Measurements from ENCODE around the gene FZD8.

FZD8 gene

GRCh38 chr10:35650894-35651293 lies 8.8 kb upstream of the FZD8 start:
- no peak for ATAC-seq
- H3K4me3 Mint-ChIP-seq = no peak overlapping the region
- no peak overlapping the region for H3K27ac Mint-ChIP-seq
- no peaks in the 10 kb centered on the region for H3K4me1 Mint-ChIP-seq
- H3K9me3 Mint-ChIP-seq = peaks cover 3% of the 10 kb centered on the region
- no peaks in the 10 kb centered on the region for H3K36me3 Mint-ChIP-seq
- peaks cover 1% of the 10 kb centered on the region for H3K27me3 Mint-ChIP-seq

- Mint-ChIP-seq H3K4me3 (peak overlapping the region; percentile 93), H3K36me3 (no peaks in the 10 kb centered on the region), H3K27me3 (peaks cover 25% of the 10 kb centered on the region), H3K9me3 (no peaks in the 10 kb centered on the region), H3K27ac (peak overlapping the region; percentile 40), H3K4me1 (peaks cover 30% of the 10 kb centered on the region)
- no peak for ATAC-seq
Observed at GRCh38 chr10:35644050-35644950, 2.2 kb upstream of the FZD8 start.

GRCh38 chr10:35643151-35644049 lies 1.3 kb upstream of the FZD8 start:
- H3K36me3 Mint-ChIP-seq = no peaks in the 10 kb centered on the region
- H3K4me1 Mint-ChIP-seq = peaks cover 30% of the 10 kb centered on the region
- peaks cover 25% of the 10 kb centered on the region for H3K27me3 Mint-ChIP-seq
- H3K4me3 Mint-ChIP-seq = peak overlapping the region; percentile 93
- ATAC-seq = no peak
- no peaks in the 10 kb centered on the region for H3K9me3 Mint-ChIP-seq
- peak overlapping the region; percentile 40 for H3K27ac Mint-ChIP-seq

- H3K27me3 Mint-ChIP-seq = peaks cover 25% of the 10 kb centered on the region
- no peak overlapping the region for H3K27ac Mint-ChIP-seq
- ATAC-seq = no peak
- no peaks in the 10 kb centered on the region for H3K9me3 Mint-ChIP-seq
- no peaks in the 10 kb centered on the region for H3K36me3 Mint-ChIP-seq
- H3K4me1 Mint-ChIP-seq = peaks cover 30% of the 10 kb centered on the region
- peak overlapping the region; percentile 93 for H3K4me3 Mint-ChIP-seq
Observed at GRCh38 chr10:35642793-35643114, 658 bp upstream of the FZD8 start.

- Mint-ChIP-seq H3K27ac (no peak overlapping the region), H3K4me1 (peaks cover 30% of the 10 kb centered on the region), H3K4me3 (peak overlapping the region; percentile 69), H3K9me3 (no peaks in the 10 kb centered on the region), H3K36me3 (no peaks in the 10 kb centered on the region), H3K27me3 (peaks cover 29% of the 10 kb centered on the region)
- peak; percentile 53 for ATAC-seq
Observed at GRCh38 chr10:35641676-35642034, 441 bp downstream of the FZD8 start.

GRCh38 chr10:35640951-35641675 lies 983 bp downstream of the FZD8 start:
- Mint-ChIP-seq H3K27ac (no peak overlapping the region), H3K36me3 (no peaks in the 10 kb centered on the region), H3K27me3 (peaks cover 34% of the 10 kb centered on the region), H3K4me3 (peak overlapping the region; percentile 69), H3K4me1 (peaks cover 30% of the 10 kb centered on the region), H3K9me3 (no peaks in the 10 kb centered on the region)
- ATAC-seq = peak; percentile 62

- ATAC-seq = peak; percentile 53
- H3K4me3 Mint-ChIP-seq = peak overlapping the region; percentile 78
- no peaks in the 10 kb centered on the region for H3K36me3 Mint-ChIP-seq
- H3K9me3 Mint-ChIP-seq = no peaks in the 10 kb centered on the region
- H3K27ac Mint-ChIP-seq = no peak overlapping the region
- peaks cover 30% of the 10 kb centered on the region for H3K4me1 Mint-ChIP-seq
- peaks cover 39% of the 10 kb centered on the region for H3K27me3 Mint-ChIP-seq
Observed at GRCh38 chr10:35640474-35640873, 1.6 kb downstream of the FZD8 start.

GRCh38 chr10:35639728-35640401 lies 2.2 kb downstream of the FZD8 start:
- peaks cover 39% of the 10 kb centered on the region for H3K27me3 Mint-ChIP-seq
- no peaks in the 10 kb centered on the region for H3K9me3 Mint-ChIP-seq
- H3K27ac Mint-ChIP-seq = no peak overlapping the region
- no peaks in the 10 kb centered on the region for H3K36me3 Mint-ChIP-seq
- H3K4me1 Mint-ChIP-seq = peaks cover 30% of the 10 kb centered on the region
- no peak for ATAC-seq
- H3K4me3 Mint-ChIP-seq = peak overlapping the region; percentile 78

- Mint-ChIP-seq H3K9me3 (no peaks in the 10 kb centered on the region), H3K4me3 (peak overlapping the region; percentile 38), H3K27me3 (peaks cover 37% of the 10 kb centered on the region), H3K4me1 (peaks cover 29% of the 10 kb centered on the region), H3K27ac (no peak overlapping the region), H3K36me3 (no peaks in the 10 kb centered on the region)
- no peak for ATAC-seq
Observed at GRCh38 chr10:35639021-35639727, 2.9 kb downstream of the FZD8 start.

GRCh38 chr10:35638101-35638500 lies 4.0 kb downstream of the FZD8 start:
- no peak overlapping the region for H3K27ac Mint-ChIP-seq
- no peak overlapping the region for H3K4me3 Mint-ChIP-seq
- no peaks in the 10 kb centered on the region for H3K9me3 Mint-ChIP-seq
- no peaks in the 10 kb centered on the region for H3K36me3 Mint-ChIP-seq
- H3K4me1 Mint-ChIP-seq = peaks cover 18% of the 10 kb centered on the region
- H3K27me3 Mint-ChIP-seq = peaks cover 28% of the 10 kb centered on the region
- ATAC-seq = no peak

- peaks cover 28% of the 10 kb centered on the region for H3K27me3 Mint-ChIP-seq
- no peak overlapping the region for H3K27ac Mint-ChIP-seq
Observed at GRCh38 chr10:35637462-35637861, 4.6 kb downstream of the FZD8 start.

GRCh38 chr10:35636956-35637355 lies 5.1 kb downstream of the FZD8 start:
- peaks cover 28% of the 10 kb centered on the region for H3K27me3 Mint-ChIP-seq
- H3K4me1 Mint-ChIP-seq = peaks cover 7% of the 10 kb centered on the region
- H3K27ac Mint-ChIP-seq = no peak overlapping the region
- ATAC-seq = no peak
- H3K4me3 Mint-ChIP-seq = no peak overlapping the region
- no peaks in the 10 kb centered on the region for H3K36me3 Mint-ChIP-seq
- no peaks in the 10 kb centered on the region for H3K9me3 Mint-ChIP-seq

More at GRCh38 chr10:35637462-35637861, 4.6 kb downstream of the FZD8 start:
- no peak overlapping the region for H3K4me3 Mint-ChIP-seq
- no peaks in the 10 kb centered on the region for H3K9me3 Mint-ChIP-seq
- H3K36me3 Mint-ChIP-seq = no peaks in the 10 kb centered on the region
- H3K4me1 Mint-ChIP-seq = peaks cover 12% of the 10 kb centered on the region
- no peak for ATAC-seq

GRCh38 chr10:35635576-35635975 lies 6.5 kb downstream of the FZD8 start:
- Mint-ChIP-seq H3K4me3 (no peak overlapping the region), H3K36me3 (no peaks in the 10 kb centered on the region), H3K27me3 (peaks cover 27% of the 10 kb centered on the region), H3K27ac (no peak overlapping the region), H3K4me1 (peaks cover 5% of the 10 kb centered on the region), H3K9me3 (no peaks in the 10 kb centered on the region)
- ATAC-seq = peak; percentile 69

All from stimulated activated memory B cell treated with anti-CD40 and anti-IgM and Interleukin-4, amounts not matched to agents 10 μg/mL and 1 μg/mL and 100 μg/mL, for 72 hours (primary cell).